T47D (cell line): ENCODE measurements around the gene HDAC3.
A peak's percentile ranks its signal among the peaks of the same experiment; 100 is the strongest.

ENCODE experiments used
- DNase-seq, 2 experiments: peaks; one replicate each; pipeline versions ENCODE4 v3.0.0 to v3.0.0-alpha.2; 2011 to 2012; ENCODE audit warnings: low read depth in 1 of 2, low spot score in 1 of 2
- JUND ChIP-seq: IDR thresholded peaks from 2 replicates; pipeline ENCODE4 v1.6.1; 2012; ENCODE audit warnings: low read depth
- in situ Hi-C: cut with HindIII; loops from 2 replicates; pipeline ENCODE4 v1.10.0; 2016; ENCODE audit warnings: low sequenced_read_pairs, low pct_unique_long_range_greater_than_20kb

Gene HDAC3

GRCh38 chr5:141672071-141672840, 35.6 kb upstream of the HDAC3 start:
- in situ Hi-C loops: no loop called here
- DNase-seq: no peak
- TF ChIP-seq JUND: no peak

- no peak for TF ChIP-seq JUND
- in situ Hi-C loops: no loop called here
- DNase-seq: peak in 1 of 2 experiments; percentile 24
Observed at GRCh38 chr5:141669520-141669919, 32.9 kb upstream of the HDAC3 start.

DNA sequence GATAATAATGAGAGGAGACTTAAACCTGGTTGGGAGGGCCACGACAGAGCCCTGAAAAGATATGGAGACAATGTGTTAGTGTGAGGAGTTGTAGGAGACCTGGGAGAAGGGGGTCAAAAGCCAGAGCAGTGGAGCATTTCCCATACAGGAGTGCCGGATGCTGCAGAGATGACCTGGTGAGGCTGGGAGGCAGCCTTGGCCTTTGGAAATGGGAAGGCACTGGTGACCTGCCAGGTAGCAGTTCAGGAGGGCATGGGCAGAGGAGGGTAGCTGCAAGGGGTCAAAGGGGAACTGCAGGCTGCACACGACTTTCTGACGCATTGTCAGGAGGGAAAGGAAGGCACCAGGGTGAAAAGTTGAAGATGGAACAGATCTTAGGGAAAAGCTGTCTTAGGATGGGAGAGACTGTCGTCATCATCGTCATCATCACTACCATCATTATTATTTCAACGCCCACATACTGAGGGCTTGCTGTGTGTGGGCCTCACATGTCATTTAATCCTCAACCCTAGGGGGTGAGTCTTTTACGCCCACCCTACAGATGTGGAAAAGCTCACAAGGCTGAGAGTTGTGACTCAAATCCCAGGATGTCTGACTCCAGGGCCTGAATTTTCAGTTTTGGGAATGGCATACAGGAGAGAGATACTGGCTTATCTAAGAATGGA, 32.1 kb upstream of the HDAC3 start:
- no peak for TF ChIP-seq JUND
- DNase-seq: no peak
- in situ Hi-C loops: no loop called here

- no peak for TF ChIP-seq JUND
- no peak for DNase-seq
- in situ Hi-C loops: no loop called here
Observed at GRCh38 chr5:141665995-141666940, 29.6 kb upstream of the HDAC3 start.

DNA sequence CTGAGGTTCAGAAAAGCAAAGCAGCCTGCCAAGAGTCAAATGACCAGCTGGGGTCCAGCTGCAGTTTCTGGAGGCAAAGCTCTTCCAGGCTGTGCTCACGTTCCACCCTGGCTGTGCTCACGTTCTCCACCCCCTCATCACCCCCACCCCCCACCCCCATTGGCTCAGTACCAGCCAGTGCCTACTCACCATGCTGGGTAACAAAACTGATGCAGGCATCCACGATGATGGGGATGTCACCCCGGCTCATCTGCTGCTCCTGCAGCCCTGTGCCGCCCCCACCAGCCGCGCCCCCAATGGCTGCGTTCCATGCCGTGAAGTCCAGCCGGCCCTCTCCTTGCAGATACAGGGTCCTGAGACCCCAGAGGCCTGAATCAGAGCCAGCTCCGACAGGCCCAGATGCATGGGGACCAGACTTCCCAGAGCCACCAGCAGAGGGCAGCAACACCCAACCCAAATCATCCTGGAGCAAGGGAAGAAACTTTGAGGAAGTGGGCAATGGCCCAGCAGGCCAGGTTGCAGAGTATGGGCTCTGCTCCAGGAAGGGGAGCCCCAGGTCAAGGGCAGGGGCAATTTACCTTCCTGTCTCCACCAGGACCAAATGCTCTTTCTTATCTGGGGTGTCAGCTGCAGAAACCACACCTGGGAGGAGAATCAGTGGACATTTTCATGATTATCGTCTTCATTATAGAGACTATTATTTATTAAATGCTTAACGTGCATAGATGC, 28.2 kb upstream of the HDAC3 start:
- TF ChIP-seq JUND: no peak
- in situ Hi-C loops: no loop called here
- DNase-seq: peak; percentile 81 to 89

DNA sequence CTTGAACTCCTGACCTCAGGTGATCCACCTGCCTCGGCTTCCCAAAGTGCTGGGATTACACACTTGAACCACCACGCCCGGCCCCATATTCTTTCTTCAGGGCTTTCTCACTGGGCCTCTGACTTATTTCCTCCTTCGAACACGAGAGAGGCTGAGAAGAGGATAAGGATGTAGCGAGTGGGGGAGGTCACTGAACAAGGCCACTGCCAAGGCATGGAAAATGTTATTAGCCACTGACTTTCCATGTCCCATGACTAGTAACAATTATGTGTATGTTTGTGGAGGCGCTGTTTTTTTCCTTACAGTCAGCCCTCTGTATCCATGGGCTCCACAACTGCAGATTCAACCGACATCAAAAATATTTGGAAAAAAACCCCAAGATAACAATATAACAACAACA, 26.9 kb upstream of the HDAC3 start:
- in situ Hi-C loops: no loop called here
- no peak for TF ChIP-seq JUND
- DNase-seq: no peak

DNA sequence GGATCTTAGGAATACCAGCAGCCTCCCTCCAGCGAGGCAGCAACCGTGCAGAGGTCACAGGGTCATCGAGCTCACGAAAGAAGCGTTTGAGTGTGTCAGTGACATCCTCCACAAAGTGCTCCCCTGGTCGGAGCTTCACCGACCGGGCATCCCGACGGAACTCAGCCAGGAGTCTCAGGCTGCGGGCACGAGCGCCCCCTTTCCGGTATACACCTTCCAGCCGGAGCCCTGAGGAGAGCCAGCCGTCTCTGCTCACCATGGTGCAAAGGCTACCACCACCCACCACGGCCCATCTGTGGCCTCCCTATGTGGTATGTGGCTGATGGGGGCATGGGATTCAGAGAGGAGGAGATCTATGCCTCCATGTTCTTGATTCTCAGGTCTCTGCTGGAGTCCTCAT, 25.4 kb upstream of the HDAC3 start:
- no peak for DNase-seq
- in situ Hi-C loops: no loop called here
- TF ChIP-seq JUND: no peak

GRCh38 chr5:141657937-141658545, 21.4 kb upstream of the HDAC3 start:
- TF ChIP-seq JUND: no peak
- in situ Hi-C loops: no loop called here
- no peak for DNase-seq

DNA sequence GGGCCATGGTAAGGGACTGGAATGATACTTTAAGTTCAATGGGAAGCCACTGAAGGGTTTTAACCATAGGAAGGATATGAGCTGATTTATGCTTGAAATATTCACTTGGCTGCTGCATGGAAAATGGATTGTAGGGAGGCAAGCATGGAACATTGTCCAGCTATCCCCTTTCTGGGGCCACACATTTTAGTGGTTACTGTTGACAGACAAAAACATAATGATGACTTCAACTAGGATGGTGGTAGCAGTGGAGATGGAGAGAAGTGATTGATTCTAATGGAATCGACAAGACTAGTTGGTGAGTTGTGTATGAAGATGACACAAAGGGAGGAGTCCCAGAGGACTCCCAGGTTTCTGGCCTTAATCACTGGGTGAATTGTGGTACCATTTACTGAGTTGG, 20.8 kb upstream of the HDAC3 start:
- no peak for DNase-seq
- in situ Hi-C loops: no loop called here
- TF ChIP-seq JUND: no peak

- no peak for TF ChIP-seq JUND
- no peak for DNase-seq
- in situ Hi-C loops: no loop called here
Observed at GRCh38 chr5:141656396-141656795, 19.7 kb upstream of the HDAC3 start.

DNA sequence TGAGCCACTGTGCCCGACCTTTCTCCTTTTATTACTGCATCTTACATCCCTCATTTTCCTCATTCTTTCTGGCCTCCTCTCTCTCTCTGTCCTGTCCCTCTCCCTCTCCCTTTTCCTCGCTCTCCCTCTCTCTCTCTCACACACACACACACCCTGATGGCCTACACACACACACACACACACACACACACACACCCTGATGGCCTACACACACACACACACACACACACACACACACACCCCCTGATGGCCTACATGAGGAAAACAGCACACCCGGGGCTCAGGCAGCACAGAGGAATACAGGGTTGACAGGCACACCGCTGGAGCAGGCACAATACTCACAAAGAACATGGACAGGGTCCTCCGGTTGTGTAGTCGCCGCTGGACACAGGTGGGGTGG, 18.4 kb upstream of the HDAC3 start:
- no peak for DNase-seq
- no peak for TF ChIP-seq JUND
- in situ Hi-C loops: no loop called here

DNA sequence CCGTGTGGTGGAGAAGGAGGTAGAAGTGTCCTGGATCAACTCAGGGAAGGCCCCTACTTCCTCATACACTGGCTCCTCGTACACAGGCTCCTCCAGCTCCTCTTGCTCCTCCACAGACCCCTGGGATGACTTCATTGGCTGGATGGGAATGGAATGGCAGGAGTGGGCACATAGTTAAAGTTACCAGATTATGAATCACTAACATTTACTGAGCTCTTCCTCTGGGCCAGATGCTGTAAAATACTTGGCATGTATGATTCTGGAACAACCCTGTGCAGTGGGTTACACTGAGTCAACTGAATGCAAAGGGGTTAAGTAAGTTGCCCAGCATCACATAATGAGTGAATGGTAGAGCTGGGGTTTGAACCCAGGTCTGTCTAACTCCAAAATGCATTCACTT, 17.6 kb upstream of the HDAC3 start:
- TF ChIP-seq JUND: no peak
- in situ Hi-C loops: no loop called here
- DNase-seq: no peak
